Measurements from ENCODE around the gene DNASE1L3.

DNASE1L3 gene

GRCh38 chr3:58158442-58159153, 52.2 kb downstream of the DNASE1L3 start:
- TF ChIP-seq POLR2AphosphoS5 (IDR thresholded peaks at IDR 0.05; ENCODE audit: borderline replicate concordance, low read depth, low read length) (no peak), EZH2 (IDR thresholded peaks at IDR 0.05) (no peak)
- Histone ChIP-seq H3K27ac (no peak overlapping the region), H3K9me3 (ENCODE audit: low read depth, low read length) (no peaks in the 10 kb centered on the region), H3K4me3 (no peak overlapping the region), H3K9ac (ENCODE audit: insufficient read length) (no peak overlapping the region), H3K36me3 (ENCODE audit: insufficient read depth, low read length) (no peaks in the 10 kb centered on the region; the same call in 1 of the 2 replicates)
- no peak for DNase-seq (ENCODE audit: low read depth, low spot score)

- DNase-seq (ENCODE audit: low read depth, low spot score) = peak; percentile 48
- Histone ChIP-seq H3K9me3 (ENCODE audit: low read depth, low read length) (no peaks in the 10 kb centered on the region), H3K9ac (ENCODE audit: insufficient read length) (no peak overlapping the region), H3K4me3 (peak overlapping the region; percentile 15; the same call in 1 of the 2 replicates), H3K27ac (peak overlapping the region; percentile 46; the same call in 1 of the 2 replicates), H3K36me3 (ENCODE audit: insufficient read depth, low read length) (no peaks in the 10 kb centered on the region; the same call in 1 of the 2 replicates)
- TF ChIP-seq FOXP2 (optimal IDR thresholded peaks at IDR 0.05; ENCODE audit: control extremely low read depth, extremely low read length, insufficient read depth) (peak; percentile 49), EZH2 (IDR thresholded peaks at IDR 0.05) (no peak)
Measured at GRCh38 chr3:58157700-58158099, 53.1 kb downstream of the DNASE1L3 start.

GRCh38 chr3:58155838-58156237, 54.9 kb downstream of the DNASE1L3 start:
- Histone ChIP-seq H3K36me3 (ENCODE audit: insufficient read depth, low read length) (no peaks in the 10 kb centered on the region; the same call in 1 of the 2 replicates), H3K27ac (no peak overlapping the region), H3K9me3 (ENCODE audit: low read depth, low read length) (no peaks in the 10 kb centered on the region), H3K4me3 (no peak overlapping the region), H3K9ac (ENCODE audit: insufficient read length) (no peak overlapping the region)
- DNase-seq (ENCODE audit: low read depth, low spot score) = no peak
- no peak for TF ChIP-seq POLR2AphosphoS5 (IDR thresholded peaks at IDR 0.05; ENCODE audit: borderline replicate concordance, low read depth, low read length)

GRCh38 chr3:58154626-58155449, 55.9 kb downstream of the DNASE1L3 start:
- Histone ChIP-seq H3K9ac (ENCODE audit: insufficient read length) (no peak overlapping the region), H3K27ac (no peak overlapping the region), H3K4me3 (no peak overlapping the region), H3K9me3 (ENCODE audit: low read depth, low read length) (no peaks in the 10 kb centered on the region), H3K36me3 (ENCODE audit: insufficient read depth, low read length) (no peaks in the 10 kb centered on the region; the same call in 1 of the 2 replicates)
- TF ChIP-seq FOXP2 (optimal IDR thresholded peaks at IDR 0.05; ENCODE audit: control extremely low read depth, extremely low read length, insufficient read depth) = no peak
- no peak for TF ChIP-seq EZH2 (IDR thresholded peaks at IDR 0.05)
- TF ChIP-seq POLR2AphosphoS5 (IDR thresholded peaks at IDR 0.05; ENCODE audit: borderline replicate concordance, low read depth, low read length) = no peak
- no peak for DNase-seq (ENCODE audit: low read depth, low spot score)

GRCh38 chr3:58153371-58153770, 57.4 kb downstream of the DNASE1L3 start:
- no peak for DNase-seq (ENCODE audit: low read depth, low spot score)
- TF ChIP-seq FOXP2 (optimal IDR thresholded peaks at IDR 0.05; ENCODE audit: control extremely low read depth, extremely low read length, insufficient read depth) (no peak), EZH2 (IDR thresholded peaks at IDR 0.05) (no peak)
- H3K4me3 ChIP-seq = no peak overlapping the region
- H3K36me3 ChIP-seq (ENCODE audit: insufficient read depth, low read length) = no peaks in the 10 kb centered on the region; the same call in 1 of the 2 replicates
- H3K9me3 ChIP-seq (ENCODE audit: low read depth, low read length) = no peaks in the 10 kb centered on the region
- no peak overlapping the region for H3K9ac ChIP-seq (ENCODE audit: insufficient read length)
- no peak overlapping the region for H3K27ac ChIP-seq

- no peak for DNase-seq (ENCODE audit: low read depth, low spot score)
- TF ChIP-seq POLR2AphosphoS5 (IDR thresholded peaks at IDR 0.05; ENCODE audit: borderline replicate concordance, low read depth, low read length) = no peak
- no peak for TF ChIP-seq FOXP2 (optimal IDR thresholded peaks at IDR 0.05; ENCODE audit: control extremely low read depth, extremely low read length, insufficient read depth)
- no peak for TF ChIP-seq EZH2 (IDR thresholded peaks at IDR 0.05)
Measured at GRCh38 chr3:58152225-58153015, 58.4 kb downstream of the DNASE1L3 start.

GRCh38 chr3:58151637-58152036, 59.1 kb downstream of the DNASE1L3 start:
- TF ChIP-seq POLR2AphosphoS5 (IDR thresholded peaks at IDR 0.05; ENCODE audit: borderline replicate concordance, low read depth, low read length) (no peak), EZH2 (IDR thresholded peaks at IDR 0.05) (no peak), FOXP2 (optimal IDR thresholded peaks at IDR 0.05; ENCODE audit: control extremely low read depth, extremely low read length, insufficient read depth) (no peak)
- no peak for DNase-seq (ENCODE audit: low read depth, low spot score)
- Histone ChIP-seq H3K4me3 (no peak overlapping the region), H3K9ac (ENCODE audit: insufficient read length) (no peak overlapping the region), H3K27ac (no peak overlapping the region), H3K36me3 (ENCODE audit: insufficient read depth, low read length) (peaks cover 4% of the 10 kb centered on the region; the same call in 1 of the 2 replicates), H3K9me3 (ENCODE audit: low read depth, low read length) (no peaks in the 10 kb centered on the region)

More at GRCh38 chr3:58152225-58153015, 58.4 kb downstream of the DNASE1L3 start:
- H3K27ac ChIP-seq = no peak overlapping the region
- H3K36me3 ChIP-seq (ENCODE audit: insufficient read depth, low read length) = peaks cover 4% of the 10 kb centered on the region; the same call in 1 of the 2 replicates
- no peaks in the 10 kb centered on the region for H3K9me3 ChIP-seq (ENCODE audit: low read depth, low read length)
- no peak overlapping the region for H3K9ac ChIP-seq (ENCODE audit: insufficient read length)
- no peak overlapping the region for H3K4me3 ChIP-seq

GRCh38 chr3:58150810-58151199, 60.0 kb downstream of the DNASE1L3 start:
- no peak overlapping the region for H3K27ac ChIP-seq
- H3K9me3 ChIP-seq (ENCODE audit: low read depth, low read length) = no peaks in the 10 kb centered on the region
- no peak for DNase-seq (ENCODE audit: low read depth, low spot score)
- no peak for TF ChIP-seq FOXP2 (optimal IDR thresholded peaks at IDR 0.05; ENCODE audit: control extremely low read depth, extremely low read length, insufficient read depth)
- no peak for TF ChIP-seq POLR2AphosphoS5 (IDR thresholded peaks at IDR 0.05; ENCODE audit: borderline replicate concordance, low read depth, low read length)
- TF ChIP-seq EZH2 (IDR thresholded peaks at IDR 0.05) = no peak
- H3K9ac ChIP-seq (ENCODE audit: insufficient read length) = no peak overlapping the region
- H3K4me3 ChIP-seq = no peak overlapping the region
- H3K36me3 ChIP-seq (ENCODE audit: insufficient read depth, low read length) = peaks cover 4% of the 10 kb centered on the region; the same call in 1 of the 2 replicates
